ENCODE measurements around the gene EPN1.

Gene EPN1

DNA sequence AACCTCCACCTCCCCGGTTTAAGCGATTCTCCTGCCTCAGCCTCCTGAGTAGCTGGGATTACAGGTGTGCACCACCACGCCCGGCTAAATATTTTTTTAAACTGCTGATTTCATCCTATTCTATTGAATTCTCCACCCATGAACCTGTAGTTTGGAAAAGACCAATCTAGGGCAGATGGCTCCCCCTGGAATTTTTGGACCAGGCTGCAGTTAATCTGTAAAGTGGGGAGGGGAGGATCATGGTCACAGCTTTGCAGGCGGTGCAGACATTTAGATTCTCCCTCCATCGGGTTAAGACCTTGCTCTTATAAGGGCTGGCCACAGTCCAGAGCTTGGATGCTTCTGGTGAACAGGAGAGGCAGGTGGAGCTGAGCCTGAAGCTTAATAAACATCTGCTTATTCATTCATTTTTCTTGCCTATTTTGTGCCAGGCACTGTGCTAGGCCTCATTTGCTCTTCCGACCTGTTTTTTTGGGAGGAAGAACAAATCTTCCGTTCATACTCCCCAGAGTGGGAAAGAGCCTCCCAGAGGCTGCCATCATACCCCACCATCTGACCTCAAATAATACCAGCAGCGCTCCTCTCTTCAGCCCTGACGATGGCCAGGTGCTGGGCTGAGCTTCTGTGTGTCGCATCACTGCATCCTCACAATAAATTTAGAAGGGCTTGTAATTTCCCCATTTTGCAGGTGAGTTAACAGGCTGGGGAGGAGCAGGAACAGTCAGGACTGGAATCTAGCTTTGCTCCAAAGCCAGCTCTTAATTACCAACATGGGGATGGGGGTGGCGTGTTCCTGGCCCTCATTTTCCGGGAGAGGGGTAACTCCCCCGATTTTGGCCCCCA is 27.9 kb upstream of the EPN1 start:
- DNase-seq (ENCODE audit: low spot score): peak; percentile 73

DNA sequence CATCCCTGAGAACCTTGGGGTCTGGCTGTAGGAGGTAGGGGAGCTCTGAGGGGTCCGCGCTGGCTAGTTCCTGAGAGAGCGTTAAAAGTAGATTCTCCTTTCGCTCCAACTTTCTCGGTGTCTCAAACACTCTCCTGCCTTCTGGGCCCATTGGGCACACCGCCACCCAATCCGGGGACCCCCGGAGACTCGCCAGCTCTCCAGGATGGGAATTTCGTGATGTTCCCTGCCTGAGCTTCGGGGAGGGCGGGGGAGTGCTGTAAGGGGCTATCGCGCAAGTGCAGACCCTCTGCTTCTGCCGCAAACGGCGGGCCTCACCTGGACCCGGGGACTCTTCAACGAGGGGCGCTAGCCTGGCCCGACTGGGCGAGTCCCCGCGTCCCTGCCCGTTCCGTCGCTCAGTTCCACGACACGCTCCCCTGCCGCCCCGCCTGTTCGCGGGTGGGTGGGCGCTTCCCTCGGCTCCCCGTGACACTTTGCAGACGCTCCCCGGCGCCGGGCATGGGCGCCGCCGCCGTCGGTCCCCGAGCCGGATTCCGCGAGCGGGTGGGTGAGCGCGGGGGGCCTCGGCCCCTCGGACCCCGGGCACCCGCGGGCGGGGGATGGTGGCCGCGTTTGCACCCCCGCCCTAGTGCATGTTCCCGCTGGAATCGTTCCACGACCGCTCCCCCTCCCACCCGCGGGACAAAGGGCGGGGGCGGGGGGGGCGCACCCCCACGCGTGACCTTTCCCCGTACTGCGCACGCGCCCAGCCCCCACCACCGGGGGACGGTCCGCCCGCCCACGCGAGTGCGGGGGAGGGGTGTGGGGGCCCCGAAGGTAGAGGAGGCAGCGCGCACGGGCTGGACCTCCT is 27.1 kb upstream of the EPN1 start, which contains the start of gene CCDC106:
Gene CCDC106, plus strand, starts transcription at position 481 of the 853 bp plus-strand sequence. CDS start 835 bp downstream, outside the sequence.
- DNase-seq (ENCODE audit: low spot score): peak; percentile 54

DNA sequence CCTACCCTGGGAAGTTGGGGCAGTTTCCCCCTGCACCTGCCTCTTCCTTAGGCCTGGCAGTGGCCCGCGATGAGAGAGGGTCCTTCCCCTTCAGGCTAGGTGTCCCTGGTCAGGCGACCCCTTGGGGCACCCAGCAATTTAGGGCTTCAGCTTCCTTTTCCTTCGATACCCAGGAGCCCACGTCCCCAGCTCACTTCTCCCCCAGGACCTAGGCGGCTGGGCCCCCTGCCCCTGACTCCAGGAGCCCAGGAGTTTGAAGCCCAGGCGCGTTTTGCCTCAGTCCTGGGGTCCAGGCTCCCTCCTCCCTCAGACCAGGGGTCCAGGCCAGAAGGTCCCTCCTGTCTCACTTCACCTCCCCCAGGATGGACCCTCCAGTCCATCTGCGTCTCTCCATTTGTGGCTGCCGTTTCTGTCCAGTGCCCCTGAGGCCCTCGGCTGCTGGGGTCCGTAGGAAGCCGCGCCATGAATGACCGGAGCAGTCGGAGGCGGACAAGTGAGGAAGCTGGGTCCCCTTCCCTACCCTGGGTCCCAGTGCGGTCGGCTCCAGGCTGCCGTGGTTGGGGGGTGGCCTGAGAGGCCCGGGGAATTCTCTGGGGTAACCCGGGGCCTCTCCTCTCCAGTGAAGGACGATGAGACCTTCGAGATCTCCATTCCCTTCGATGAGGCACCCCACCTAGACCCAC is 26.3 kb upstream of the EPN1 start:
- DNase-seq (ENCODE audit: low spot score): no peak

DNA sequence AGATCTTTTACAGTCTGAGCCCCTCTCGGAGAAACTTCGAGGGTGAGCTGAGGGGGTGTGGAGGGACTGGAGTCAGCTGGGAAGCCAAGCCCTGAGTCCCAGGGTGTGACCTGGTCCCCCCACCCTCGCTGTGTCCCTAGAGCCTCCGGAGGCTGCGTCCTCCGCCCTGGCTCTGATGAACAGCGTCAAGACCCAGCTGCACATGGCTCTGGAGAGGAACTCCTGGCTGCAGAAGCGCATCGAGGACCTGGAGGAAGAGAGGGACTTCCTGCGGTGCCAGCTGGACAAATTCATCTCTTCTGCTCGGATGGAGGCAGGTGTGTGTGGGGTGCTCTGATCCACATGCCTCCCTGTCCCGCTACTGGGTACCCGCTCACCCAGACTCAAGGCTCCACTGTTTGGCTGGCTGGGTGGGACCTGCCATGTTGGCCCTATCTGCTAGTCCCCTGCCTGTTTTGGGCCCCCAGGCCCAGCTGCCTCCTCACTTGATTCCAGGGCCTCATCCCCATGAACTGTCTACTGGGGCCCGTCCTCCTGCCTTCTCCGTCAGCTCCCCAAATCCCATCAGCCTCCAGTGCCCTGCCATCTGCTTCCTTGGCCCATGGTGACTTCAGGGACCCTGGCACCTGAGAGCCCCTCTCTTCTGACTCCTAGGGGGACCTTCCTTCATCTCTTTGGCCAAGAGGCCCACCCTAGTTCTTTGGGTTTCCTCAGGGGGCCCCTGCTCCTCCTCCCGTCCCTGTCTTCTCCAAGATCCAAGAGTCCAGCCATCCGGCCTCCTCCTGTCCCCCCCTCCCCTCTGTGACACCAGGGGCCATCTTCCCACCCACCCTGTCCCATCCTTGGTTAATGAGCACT is 25.5 kb upstream of the EPN1 start:
- DNase-seq (ENCODE audit: low spot score): no peak

DNA sequence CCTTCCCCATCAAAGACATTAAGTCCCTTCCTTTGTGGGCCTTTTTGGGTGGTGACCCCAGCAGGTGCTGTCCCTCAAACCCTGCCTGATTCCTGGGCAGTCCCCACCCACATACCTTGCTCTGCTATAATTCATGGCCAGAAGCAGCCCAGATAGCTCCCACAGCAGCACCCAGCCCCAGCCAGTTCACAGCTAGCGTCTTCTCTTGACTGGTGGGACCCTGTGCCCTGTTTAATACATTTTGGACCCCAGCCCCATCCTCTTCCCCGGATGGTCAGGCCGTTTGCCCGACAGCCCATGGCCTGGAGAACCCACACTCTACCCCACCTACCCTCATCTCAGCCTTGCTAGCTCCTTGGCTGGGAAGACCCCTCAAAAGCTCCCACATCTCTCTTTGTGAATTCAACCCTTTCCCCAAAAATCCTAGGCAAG is 24.9 kb upstream of the EPN1 start:
- DNase-seq (ENCODE audit: low spot score): no peak

DNA sequence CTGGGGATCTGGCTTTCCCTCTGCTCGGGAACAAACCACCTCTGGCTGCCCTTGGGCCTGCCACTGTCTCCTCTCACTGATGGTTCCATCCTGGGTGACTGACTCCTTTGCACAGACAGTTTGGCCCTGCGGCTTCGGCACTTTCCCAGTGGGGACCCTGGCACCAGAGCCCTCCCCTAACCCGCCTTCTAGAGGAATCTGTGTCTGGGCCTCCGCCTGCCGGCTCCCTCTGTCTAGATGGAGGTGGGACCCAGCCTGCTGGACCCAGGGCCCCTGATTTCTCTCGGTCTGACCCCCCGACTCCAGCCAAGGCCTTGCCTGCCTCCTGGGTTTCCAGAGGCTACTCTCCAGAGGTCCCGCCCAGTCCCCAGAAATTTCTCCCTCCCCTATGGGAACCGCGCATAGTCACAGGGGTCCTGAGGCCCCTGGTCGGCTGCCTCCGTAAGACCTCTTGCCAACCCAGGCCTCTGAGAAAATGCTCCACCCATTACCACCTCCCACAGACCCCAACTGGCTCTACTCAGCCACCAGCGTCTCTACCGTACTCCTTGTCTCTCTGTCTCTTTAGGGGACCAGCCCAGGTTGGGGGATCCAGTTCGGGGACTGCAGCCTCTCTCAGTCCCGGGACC is 24.3 kb upstream of the EPN1 start:
- no peak for DNase-seq (ENCODE audit: low spot score)

DNA sequence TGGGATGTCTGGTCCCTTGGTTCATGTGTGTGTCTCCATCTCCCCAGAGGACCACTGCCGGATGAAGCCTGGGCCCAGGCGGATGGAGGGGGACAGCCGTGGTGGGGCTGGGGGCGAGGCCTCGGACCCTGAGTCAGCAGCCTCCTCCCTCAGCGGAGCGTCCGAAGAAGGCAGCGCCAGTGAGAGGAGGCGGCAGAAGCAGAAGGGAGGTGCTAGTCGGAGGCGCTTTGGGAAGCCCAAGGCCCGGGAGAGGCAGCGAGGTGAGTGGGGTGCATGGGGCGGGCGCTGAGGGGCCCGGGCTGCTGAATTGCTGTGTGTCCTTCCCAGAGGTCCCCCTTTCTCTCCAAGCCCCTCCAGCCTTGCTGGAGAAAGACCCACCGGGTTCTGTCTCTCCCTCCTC is 23.8 kb upstream of the EPN1 start:
- DNase-seq (ENCODE audit: low spot score): no peak

DNA sequence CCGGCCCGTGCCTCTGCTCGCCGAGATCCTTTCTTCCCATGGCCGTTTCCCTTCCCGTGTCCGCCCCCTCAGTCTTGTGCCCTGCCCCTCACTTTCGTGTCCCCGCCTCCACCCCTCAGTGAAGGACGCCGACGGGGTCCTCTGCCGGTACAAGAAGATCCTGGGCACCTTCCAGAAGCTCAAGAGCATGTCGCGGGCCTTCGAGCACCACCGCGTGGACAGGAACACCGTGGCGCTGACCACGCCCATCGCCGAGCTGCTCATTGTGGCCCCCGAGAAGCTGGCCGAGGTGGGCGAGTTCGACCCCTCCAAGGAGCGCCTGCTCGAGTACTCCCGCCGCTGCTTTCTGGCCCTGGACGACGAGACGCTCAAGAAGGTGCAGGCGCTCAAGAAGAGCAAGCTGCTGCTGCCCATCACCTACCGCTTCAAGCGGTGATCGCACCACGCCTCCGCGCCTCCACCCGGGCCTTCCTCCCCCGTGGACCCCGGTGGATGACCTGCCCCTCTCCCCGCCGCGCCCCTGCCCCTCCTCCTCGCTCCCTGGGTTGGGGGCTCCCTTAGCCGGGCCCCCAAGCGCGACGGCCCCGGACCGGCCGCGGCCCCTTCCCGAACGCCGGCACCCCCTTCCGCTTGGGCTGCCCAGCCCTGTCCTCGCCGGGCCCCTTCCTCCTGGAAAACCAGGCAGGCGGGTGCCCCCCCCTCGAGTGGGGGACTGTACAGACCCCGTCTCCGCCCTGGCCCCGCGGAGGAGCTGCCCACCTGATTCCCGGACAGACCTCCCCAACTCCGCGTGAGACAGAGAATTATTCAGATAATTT is 22.5 kb upstream of the EPN1 start:
- DNase-seq (ENCODE audit: low spot score): no peak

DNA sequence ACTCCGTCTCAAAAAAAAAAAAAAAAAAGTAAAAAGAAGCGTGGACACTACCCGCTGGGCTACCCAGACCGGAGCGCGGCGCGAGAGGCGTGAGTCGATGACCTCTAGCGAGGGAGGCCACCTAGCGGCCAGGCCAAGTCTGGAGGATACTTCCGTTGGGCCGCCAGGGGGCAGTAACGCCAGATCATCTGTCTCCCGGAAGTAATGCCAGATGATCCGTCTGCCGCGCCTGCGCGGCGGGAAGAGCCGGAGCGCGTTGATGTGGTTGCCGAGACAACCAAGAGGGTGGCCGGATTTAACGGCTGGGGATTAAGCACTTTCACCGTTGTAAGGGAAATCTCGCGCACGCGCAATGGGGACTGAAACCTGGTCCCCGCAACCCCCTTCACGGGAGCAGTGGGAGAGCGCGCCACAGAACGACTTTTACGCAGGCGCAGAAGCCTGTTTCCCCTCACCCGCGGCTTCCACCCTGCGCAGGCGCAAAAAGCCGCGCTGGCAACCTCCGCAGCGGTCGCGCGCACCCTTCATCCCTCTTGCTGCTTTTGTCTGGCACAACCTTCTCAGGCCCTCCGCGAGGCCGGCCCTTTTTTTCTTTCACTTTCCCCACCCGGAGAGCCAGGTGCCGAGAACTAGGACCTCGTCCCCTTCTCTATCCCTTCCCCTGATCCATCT is 21.2 kb upstream of the EPN1 start:
- DNase-seq (ENCODE audit: low spot score): peak; percentile 94

DNA sequence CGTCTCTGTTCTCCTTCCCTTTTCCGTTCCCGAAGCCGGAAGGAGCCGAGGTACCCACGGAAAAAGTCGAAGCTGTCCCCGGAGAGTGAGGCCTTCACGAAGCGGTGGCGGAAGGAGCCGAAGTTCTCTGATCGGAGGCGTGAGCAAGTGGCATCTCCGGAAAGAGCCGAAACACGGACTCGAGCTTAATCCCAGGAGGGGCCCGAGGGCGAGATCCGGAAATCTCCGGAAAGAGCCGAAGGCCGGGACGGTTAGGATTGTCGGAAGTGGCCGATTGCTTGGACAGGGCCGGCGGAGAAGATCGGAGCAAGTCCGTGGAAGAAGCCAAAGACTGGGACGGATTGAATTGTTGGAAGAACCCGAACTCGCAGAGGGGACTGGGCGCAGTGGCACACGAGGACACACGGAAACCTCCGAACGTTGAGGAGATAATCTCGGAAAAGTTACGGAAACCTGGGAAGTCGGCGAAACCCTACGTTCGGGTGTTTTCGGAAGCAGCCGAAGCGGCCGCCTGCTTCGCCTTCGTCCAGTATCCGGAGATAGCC is 20.6 kb upstream of the EPN1 start:
- DNase-seq (ENCODE audit: low spot score): peak; percentile 89

DNA sequence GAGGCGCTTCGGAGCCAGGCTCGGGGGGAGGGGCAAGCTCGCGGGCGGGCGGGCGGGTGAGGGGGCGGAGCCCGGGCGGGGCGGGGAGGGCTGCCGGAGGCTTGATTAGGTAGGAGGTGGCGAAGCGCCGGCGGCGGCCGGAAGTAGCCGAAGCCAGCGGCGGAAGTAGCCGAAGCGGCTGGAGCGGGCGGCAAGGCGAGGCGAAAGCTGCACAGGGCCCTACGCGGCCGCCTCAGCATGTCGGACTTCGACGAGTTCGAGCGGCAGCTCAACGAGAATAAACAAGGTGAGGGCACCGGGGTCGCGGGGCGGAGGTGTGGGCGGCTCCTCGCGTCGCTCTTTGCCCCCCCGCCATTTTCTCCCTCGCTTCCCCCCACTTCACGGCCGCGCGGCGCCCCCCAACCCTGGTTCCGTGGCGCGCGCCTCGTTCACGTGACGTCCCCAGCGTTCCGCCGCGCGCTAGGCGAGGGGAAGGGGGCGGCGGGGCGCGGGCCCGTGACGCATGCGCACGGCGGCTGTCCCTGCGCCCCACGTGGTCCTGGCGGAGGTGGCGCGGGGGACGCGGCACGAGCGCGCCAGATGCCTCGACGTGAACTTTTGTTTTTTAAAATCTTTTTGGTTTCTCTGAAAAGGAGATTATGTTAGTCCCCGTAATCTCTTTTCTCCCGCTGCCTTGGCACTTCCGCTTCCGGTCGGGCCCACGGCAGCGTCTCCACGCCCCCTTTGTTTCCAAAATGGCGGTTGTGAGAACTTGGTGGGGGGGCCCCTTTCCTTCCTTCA is 20.0 kb upstream of the EPN1 start, which contains the start of gene U2AF2:
Gene U2AF2, plus strand, starts transcription at position 168 of the 780 bp plus-strand sequence. Its CDS starts 70 bp downstream, at position 238.
- peak; percentile 95 for DNase-seq (ENCODE audit: low spot score)

DNA sequence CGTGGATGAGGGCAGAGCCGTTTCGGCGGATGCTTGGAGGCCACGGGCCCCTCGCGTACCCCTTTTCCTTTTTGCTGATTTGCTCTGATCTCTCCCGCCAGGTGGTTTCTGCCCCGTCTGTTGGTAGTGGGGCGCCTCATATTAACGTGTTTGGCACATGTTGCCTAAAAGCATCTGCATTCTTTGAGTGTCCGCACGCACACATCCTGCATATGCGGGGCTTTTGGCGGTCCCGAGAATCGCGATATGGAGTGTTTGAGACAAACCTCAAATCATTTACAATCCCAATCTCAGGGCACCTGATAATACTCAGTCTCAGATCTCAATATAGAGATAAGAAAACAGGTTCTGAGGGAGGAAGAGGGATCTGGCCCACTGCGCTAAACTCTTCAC is 19.4 kb upstream of the EPN1 start:
- DNase-seq (ENCODE audit: low spot score): no peak

DNA sequence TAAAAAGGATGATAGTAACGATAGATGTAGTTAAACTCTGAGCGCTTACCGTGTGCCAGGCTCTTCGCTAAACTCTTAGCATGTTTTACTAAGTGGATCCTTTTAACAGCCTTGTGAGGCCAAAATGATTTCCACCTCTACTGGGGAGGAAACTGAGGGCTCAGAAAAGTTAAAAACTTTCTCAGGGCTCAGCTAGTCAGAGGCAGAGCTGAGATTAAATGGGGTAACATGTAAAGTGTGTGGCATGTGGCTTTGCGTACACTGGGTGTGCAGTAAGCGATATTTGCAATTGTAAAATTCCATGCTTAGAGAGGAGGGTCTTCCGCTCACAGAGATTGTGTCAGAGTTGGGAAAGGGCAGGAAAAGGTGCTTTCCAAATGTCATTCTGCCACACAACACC is 18.5 kb upstream of the EPN1 start:
- DNase-seq (ENCODE audit: low spot score): no peak

DNA sequence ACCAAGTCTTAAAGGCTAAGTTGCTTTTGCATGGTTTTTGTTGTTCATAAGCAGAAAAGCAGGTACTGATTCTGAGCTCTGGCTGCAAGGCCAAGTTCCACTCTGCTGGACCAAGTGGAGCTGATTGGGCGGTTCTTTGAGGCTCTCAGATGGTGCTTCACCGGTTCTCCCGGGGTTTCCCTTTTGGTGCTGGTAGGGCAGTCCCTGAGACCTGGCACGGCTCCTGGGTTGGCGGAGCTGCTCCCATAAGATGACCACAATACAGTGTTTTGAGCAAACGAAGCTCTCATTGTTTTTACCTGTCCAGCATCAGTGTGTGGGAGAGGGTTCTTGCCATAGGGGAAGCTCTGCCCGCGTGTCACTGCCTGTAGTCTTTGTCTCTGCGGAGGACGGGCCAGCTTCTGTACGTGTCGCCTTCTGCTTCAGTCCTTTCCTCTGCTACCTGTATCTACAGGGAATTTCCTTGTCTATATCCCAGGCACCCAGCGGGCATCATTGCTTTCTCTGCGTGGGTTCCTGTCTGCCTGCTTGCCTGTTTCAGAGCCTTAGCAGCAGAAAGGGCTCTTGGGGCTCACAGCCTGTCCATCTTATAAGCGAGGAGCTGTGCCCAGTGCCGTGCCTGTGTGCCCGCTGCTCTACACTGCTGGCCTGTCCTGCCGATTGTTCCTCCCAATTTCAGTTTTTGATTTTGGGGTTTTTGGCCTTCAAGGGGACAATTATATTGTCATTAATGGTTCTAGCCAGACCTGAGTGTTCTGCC is 17.9 kb upstream of the EPN1 start:
- DNase-seq (ENCODE audit: low spot score): no peak

DNA sequence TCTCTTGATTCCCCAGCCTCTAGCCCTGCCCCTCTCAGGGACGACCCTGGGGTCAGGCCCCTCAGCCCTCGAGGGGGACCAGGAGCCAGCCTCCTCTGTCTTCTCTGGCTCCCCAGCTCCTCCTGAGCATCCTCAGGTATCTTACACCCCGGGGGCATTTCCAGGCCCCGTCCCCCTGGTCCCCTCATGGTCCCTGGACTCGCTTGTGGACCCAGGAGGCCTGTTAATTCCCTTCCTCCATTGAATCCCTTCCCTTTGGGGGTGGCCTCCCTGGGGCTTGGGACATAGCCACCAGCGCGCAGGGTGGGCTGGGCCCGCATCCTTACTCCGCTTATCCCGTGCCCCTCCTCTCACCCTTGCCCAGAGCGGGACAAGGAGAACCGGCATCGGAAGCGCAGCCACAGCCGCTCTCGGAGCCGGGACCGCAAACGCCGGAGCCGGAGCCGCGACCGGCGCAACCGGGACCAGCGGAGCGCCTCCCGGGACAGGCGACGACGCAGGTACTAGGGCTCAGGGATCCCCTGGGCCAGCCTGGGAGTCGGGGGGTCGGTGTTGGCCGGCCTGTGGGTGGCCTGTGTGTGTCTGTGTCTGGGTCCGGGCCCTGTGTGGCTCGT is 16.1 kb upstream of the EPN1 start:
- DNase-seq (ENCODE audit: low spot score): no peak

DNA sequence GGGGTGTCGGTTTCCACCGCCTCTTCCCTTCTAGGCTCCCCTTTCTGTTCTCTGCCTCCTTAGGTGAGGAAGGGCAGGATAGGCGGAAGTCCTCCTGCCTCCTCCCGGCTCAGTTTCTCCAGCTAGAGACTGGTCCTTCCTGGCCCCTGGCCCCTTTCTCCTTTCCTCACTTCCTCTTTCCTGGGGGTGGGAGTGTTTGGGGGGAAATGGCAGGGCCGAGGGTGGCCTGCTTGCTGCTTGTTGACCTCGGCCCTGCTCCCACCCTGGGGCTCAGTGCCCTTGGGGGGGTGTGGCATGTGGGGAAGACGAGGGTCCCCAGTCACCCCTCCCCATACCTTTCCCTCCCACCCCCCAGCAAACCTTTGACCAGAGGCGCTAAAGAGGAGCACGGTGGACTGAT is 15.2 kb upstream of the EPN1 start:
- DNase-seq (ENCODE audit: low spot score): no peak

DNA sequence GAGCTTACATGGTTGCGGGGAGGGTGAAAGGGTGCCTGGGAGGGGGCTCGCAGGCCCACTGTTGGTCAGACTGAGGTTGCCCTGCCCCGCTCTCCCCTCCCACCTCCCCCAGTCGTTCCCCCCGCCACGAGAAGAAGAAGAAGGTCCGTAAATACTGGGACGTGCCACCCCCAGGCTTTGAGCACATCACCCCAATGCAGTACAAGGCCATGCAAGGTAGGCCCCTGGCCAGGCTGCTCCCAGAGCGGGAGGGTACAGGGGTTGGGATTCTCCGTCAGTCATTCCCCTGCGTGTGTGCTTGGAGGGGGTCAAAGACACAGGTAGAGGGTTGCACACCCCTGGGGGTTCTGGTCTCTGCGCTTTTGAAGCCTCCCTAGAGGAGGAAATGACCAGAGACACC is 14.6 kb upstream of the EPN1 start:
- DNase-seq (ENCODE audit: low spot score): no peak
